ENCODE data around the gene RASSF8. TPM values are rescaled to one million over a fixed set of nuclear protein-coding genes. Genes with fewer than 3 reads are reported as not detected.

Gene RASSF8
- total and polyA plus RNA-seq, 2 experiments from 2014 or later, result 11.5 to 30.6 TPM

DNA sequence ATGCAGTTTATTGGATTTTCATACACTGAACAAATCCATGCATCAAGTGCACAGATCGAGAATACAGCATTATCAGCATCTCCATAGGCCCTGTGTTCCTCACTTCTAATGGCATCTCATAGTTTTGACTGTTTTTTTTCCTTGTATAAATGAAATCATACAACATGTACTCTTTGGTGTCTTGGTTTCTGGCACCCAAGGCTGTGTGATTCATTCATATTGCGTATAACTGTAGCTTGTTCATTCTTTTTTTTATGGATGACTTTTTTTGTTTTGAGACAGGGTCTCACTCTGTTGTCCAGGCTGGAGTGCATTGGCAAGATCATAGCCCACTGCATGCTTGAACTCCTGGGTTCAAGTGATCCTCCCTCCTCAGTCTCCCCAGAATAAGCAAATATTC, 14.3 kb downstream of the RASSF8 start (continued):
- TF ChIP-seq CREB1 (CRISPR knock-in tag; IDR thresholded peaks at IDR 0.05; ENCODE audit: low read depth) (no peak), JUNB (IDR thresholded peaks at IDR 0.05; ENCODE audit: unreplicated experiment) (no peak), NANOG (IDR thresholded peaks at IDR 0.05; ENCODE audit: borderline replicate concordance) (no peak), STAT1 (IDR thresholded peaks at IDR 0.05; ENCODE audit: unreplicated experiment) (no peak), EZH2 (IDR thresholded peaks at IDR 0.05; ENCODE audit: low read depth, unreplicated experiment) (no peak), ZNF331 (CRISPR knock-in tag; IDR thresholded peaks at IDR 0.05; ENCODE audit: low read depth) (no peak), ZNF114 (CRISPR knock-in tag; IDR thresholded peaks at IDR 0.05) (no peak), POLR2AphosphoS5 (IDR thresholded peaks at IDR 0.05; ENCODE audit: low read depth) (no peak)
- TF ChIP-seq, protein P1, sequence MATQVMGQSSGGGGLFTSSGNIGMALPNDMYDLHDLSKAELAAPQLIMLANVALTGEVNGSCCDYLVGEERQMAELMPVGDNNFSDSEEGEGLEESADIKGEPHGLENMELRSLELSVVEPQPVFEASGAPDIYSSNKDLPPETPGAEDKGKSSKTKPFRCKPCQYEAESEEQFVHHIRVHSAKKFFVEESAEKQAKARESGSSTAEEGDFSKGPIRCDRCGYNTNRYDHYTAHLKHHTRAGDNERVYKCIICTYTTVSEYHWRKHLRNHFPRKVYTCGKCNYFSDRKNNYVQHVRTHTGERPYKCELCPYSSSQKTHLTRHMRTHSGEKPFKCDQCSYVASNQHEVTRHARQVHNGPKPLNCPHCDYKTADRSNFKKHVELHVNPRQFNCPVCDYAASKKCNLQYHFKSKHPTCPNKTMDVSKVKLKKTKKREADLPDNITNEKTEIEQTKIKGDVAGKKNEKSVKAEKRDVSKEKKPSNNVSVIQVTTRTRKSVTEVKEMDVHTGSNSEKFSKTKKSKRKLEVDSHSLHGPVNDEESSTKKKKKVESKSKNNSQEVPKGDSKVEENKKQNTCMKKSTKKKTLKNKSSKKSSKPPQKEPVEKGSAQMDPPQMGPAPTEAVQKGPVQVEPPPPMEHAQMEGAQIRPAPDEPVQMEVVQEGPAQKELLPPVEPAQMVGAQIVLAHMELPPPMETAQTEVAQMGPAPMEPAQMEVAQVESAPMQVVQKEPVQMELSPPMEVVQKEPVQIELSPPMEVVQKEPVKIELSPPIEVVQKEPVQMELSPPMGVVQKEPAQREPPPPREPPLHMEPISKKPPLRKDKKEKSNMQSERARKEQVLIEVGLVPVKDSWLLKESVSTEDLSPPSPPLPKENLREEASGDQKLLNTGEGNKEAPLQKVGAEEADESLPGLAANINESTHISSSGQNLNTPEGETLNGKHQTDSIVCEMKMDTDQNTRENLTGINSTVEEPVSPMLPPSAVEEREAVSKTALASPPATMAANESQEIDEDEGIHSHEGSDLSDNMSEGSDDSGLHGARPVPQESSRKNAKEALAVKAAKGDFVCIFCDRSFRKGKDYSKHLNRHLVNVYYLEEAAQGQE (IDR thresholded peaks at IDR 0.05; ENCODE audit: unreplicated experiment), result no peak
- TF ChIP-seq, protein P2, sequence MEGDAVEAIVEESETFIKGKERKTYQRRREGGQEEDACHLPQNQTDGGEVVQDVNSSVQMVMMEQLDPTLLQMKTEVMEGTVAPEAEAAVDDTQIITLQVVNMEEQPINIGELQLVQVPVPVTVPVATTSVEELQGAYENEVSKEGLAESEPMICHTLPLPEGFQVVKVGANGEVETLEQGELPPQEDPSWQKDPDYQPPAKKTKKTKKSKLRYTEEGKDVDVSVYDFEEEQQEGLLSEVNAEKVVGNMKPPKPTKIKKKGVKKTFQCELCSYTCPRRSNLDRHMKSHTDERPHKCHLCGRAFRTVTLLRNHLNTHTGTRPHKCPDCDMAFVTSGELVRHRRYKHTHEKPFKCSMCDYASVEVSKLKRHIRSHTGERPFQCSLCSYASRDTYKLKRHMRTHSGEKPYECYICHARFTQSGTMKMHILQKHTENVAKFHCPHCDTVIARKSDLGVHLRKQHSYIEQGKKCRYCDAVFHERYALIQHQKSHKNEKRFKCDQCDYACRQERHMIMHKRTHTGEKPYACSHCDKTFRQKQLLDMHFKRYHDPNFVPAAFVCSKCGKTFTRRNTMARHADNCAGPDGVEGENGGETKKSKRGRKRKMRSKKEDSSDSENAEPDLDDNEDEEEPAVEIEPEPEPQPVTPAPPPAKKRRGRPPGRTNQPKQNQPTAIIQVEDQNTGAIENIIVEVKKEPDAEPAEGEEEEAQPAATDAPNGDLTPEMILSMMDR (conservative IDR thresholded peaks at IDR 0.05; ENCODE audit: low read depth in 2 of 2), result no peak

DNA sequence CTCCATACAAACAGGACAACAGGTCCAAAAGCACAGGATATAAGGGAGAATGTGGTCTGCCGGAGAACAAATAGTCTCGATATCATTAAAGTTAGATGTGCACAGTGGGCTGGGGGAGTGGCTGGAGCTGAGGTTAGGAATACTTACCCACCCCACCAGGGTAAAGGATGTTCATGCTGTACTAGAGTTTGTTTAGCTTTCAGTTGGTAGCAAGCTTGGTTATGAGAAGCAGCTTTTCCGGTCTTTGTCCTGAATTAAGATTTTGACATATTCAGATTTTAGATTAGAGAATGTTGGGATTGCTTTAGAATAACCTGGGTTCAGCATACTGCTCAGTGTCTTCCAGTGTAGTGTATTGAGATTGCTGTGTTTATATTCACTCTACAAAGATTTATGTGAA, 16.7 kb downstream of the RASSF8 start:
- no peaks in the 10 kb centered on the region for H3K27me3 ChIP-seq (ENCODE audit: insufficient read depth)
- peaks cover 7% of the 10 kb centered on the region; the same call in 1 of the 2 replicates for H4K20me1 ChIP-seq (replicated peaks; ENCODE audit: insufficient read depth)
- H3F3A ChIP-seq (replicated peaks; ENCODE audit: low read depth), result no peaks in the 10 kb centered on the region
- Mint-ChIP-seq H3K9me3 (no peaks in the 10 kb centered on the region), H3K36me3 (ENCODE audit: low read depth) (no peaks in the 10 kb centered on the region), H3K4me3 (no peak overlapping the region), H3K4me1 (peaks cover 42% of the 10 kb centered on the region), H3K27me3 (ENCODE audit: insufficient read depth, low read depth, poor library complexity) (no peaks in the 10 kb centered on the region), H3K27ac (peak overlapping the region; percentile 50; the same call in 1 of the 2 replicates)
- H3K4me3 ChIP-seq, result no peak overlapping the region
- no peaks in the 10 kb centered on the region for H3K9me2 ChIP-seq (ENCODE audit: insufficient read depth)
- H3K27ac ChIP-seq (ENCODE audit: low read depth), result no peak overlapping the region
- no peak overlapping the region for H3K4me2 ChIP-seq
- no peak overlapping the region for H2AFZ ChIP-seq
- no peak for ATAC-seq
- no peaks in the 10 kb centered on the region for H3K36me3 ChIP-seq (ENCODE audit: insufficient read depth)
- H3K4me1 ChIP-seq (ENCODE audit: insufficient read depth), result peaks cover 18% of the 10 kb centered on the region
- H3K79me2 ChIP-seq (replicated peaks; ENCODE audit: insufficient read depth), result peaks cover 100% of the 10 kb centered on the region
- DNase-seq (ENCODE audit: low spot score), result no peak
- TF ChIP-seq STAT1 (IDR thresholded peaks at IDR 0.05; ENCODE audit: unreplicated experiment) (no peak), JUNB (IDR thresholded peaks at IDR 0.05; ENCODE audit: unreplicated experiment) (no peak), POLR2AphosphoS5 (IDR thresholded peaks at IDR 0.05; ENCODE audit: low read depth) (no peak), ZNF114 (CRISPR knock-in tag; IDR thresholded peaks at IDR 0.05) (no peak)
- TF ChIP-seq, protein P3, sequence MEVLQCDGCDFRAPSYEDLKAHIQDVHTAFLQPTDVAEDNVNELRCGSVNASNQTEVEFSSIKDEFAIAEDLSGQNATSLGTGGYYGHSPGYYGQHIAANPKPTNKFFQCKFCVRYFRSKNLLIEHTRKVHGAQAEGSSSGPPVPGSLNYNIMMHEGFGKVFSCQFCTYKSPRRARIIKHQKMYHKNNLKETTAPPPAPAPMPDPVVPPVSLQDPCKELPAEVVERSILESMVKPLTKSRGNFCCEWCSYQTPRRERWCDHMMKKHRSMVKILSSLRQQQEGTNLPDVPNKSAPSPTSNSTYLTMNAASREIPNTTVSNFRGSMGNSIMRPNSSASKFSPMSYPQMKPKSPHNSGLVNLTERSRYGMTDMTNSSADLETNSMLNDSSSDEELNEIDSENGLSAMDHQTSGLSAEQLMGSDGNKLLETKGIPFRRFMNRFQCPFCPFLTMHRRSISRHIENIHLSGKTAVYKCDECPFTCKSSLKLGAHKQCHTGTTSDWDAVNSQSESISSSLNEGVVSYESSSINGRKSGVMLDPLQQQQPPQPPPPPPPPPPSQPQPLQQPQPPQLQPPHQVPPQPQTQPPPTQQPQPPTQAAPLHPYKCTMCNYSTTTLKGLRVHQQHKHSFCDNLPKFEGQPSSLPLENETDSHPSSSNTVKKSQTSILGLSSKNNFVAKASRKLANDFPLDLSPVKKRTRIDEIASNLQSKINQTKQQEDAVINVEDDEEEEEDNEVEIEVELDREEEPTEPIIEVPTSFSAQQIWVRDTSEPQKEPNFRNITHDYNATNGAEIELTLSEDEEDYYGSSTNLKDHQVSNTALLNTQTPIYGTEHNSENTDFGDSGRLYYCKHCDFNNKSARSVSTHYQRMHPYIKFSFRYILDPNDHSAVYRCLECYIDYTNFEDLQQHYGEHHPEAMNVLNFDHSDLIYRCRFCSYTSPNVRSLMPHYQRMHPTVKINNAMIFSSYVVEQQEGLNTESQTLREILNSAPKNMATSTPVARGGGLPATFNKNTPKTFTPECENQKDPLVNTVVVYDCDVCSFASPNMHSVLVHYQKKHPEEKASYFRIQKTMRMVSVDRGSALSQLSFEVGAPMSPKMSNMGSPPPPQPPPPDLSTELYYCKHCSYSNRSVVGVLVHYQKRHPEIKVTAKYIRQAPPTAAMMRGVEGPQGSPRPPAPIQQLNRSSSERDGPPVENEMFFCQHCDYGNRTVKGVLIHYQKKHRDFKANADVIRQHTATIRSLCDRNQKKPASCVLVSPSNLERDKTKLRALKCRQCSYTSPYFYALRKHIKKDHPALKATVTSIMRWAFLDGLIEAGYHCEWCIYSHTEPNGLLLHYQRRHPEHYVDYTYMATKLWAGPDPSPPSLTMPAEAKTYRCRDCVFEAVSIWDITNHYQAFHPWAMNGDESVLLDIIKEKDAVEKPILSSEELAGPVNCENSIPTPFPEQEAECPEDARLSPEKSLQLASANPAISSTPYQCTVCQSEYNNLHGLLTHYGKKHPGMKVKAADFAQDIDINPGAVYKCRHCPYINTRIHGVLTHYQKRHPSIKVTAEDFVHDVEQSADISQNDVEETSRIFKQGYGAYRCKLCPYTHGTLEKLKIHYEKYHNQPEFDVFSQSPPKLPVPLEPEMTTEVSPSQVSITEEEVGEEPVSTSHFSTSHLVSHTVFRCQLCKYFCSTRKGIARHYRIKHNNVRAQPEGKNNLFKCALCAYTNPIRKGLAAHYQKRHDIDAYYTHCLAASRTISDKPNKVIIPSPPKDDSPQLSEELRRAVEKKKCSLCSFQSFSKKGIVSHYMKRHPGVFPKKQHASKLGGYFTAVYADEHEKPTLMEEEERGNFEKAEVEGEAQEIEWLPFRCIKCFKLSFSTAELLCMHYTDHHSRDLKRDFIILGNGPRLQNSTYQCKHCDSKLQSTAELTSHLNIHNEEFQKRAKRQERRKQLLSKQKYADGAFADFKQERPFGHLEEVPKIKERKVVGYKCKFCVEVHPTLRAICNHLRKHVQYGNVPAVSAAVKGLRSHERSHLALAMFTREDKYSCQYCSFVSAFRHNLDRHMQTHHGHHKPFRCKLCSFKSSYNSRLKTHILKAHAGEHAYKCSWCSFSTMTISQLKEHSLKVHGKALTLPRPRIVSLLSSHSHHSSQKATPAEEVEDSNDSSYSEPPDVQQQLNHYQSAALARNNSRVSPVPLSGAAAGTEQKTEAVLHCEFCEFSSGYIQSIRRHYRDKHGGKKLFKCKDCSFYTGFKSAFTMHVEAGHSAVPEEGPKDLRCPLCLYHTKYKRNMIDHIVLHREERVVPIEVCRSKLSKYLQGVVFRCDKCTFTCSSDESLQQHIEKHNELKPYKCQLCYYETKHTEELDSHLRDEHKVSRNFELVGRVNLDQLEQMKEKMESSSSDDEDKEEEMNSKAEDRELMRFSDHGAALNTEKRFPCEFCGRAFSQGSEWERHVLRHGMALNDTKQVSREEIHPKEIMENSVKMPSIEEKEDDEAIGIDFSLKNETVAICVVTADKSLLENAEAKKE (CRISPR knock-in tag; IDR thresholded peaks at IDR 0.05), result no peak
- TF ChIP-seq, protein P4, sequence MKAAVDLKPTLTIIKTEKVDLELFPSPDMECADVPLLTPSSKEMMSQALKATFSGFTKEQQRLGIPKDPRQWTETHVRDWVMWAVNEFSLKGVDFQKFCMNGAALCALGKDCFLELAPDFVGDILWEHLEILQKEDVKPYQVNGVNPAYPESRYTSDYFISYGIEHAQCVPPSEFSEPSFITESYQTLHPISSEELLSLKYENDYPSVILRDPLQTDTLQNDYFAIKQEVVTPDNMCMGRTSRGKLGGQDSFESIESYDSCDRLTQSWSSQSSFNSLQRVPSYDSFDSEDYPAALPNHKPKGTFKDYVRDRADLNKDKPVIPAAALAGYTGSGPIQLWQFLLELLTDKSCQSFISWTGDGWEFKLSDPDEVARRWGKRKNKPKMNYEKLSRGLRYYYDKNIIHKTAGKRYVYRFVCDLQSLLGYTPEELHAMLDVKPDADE (IDR thresholded peaks at IDR 0.05), result no peak
